HAP-1 (cell line): ENCODE measurements around the gene KDM6A.

Source experiments
- DNase-seq, 2 experiments: peaks; one replicate each; pipeline ENCODE4 v3.0.0-alpha.2; 2016 to 2020; ENCODE audit warnings: low spot score in 2 of 2
- H3K27me3 ChIP-seq: fragments of 250-450 bp; sonication (Bioruptor Pico); 2 replicates; pipeline ENCODE4 v1.5.1; 2020; ENCODE audit warnings: low read depth, mild to moderate bottlenecking, moderate library complexity
- H3K36me3 ChIP-seq: fragments of 250-450 bp; sonication (Bioruptor Pico); replicated peaks from 2 replicates; pipeline ENCODE4 v1.5.1; 2020; ENCODE audit warnings: mild to moderate bottlenecking
- H3K4me1 ChIP-seq: fragments of 250-450 bp; sonication (Bioruptor Pico); 2 replicates; pipeline ENCODE4 v1.5.1; 2020; ENCODE audit warnings: mild to moderate bottlenecking
- H3K4me3 ChIP-seq: fragments of 250-450 bp; sonication (Bioruptor Pico); 2 replicates; pipeline ENCODE4 v1.5.1; 2020; ENCODE audit warnings: mild to moderate bottlenecking, moderate library complexity
- H3K9me3 ChIP-seq: fragments of 250-450 bp; sonication (Bioruptor Pico); 2 replicates; pipeline ENCODE4 v1.5.1; 2020; ENCODE audit warnings: mild to moderate bottlenecking, moderate library complexity
- in situ Hi-C: fragments of 300-500 bp; cut with MboI; formaldehyde crosslinking; loops from 3 replicates; pipeline ENCODE4 v1.14.3; 2020; ENCODE audit warnings: low sequenced_read_pairs, inconsistent platforms, mixed read lengths

The KDM6A gene

GRCh38 chrX:45150821-45151220, 277.8 kb downstream of the KDM6A start:
- Histone ChIP-seq H3K27me3 (no peaks in the 10 kb centered on the region), H3K9me3 (no peaks in the 10 kb centered on the region), H3K4me1 (no peaks in the 10 kb centered on the region), H3K4me3 (no peak overlapping the region), H3K36me3 (no peaks in the 10 kb centered on the region)
- no peak for DNase-seq
- in situ Hi-C loops, result no loop called here

DNA sequence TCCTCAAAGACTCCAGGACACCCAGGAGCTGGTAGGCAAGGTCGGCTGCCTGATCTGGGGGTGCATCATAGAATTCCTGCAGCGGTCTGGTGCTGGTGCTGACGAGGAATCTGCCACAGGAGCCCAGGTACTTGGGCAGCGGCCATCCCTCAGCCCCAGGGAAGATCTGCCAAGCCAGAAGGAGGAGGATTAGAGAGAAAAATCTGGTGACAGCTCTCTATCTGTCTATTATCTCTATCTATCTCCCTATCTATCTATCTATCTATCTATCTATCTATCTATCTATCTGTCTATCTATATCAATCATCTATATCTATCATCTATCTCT, 281.0 kb downstream of the KDM6A start:
- Histone ChIP-seq H3K27me3 (no peaks in the 10 kb centered on the region), H3K9me3 (no peaks in the 10 kb centered on the region), H3K4me1 (no peaks in the 10 kb centered on the region), H3K4me3 (no peak overlapping the region), H3K36me3 (no peaks in the 10 kb centered on the region)
- in situ Hi-C loops, result no loop called here
- DNase-seq, result no peak

- Histone ChIP-seq H3K27me3 (no peaks in the 10 kb centered on the region), H3K4me1 (no peaks in the 10 kb centered on the region), H3K36me3 (no peaks in the 10 kb centered on the region), H3K9me3 (no peaks in the 10 kb centered on the region), H3K4me3 (no peak overlapping the region)
- DNase-seq, result no peak
- in situ Hi-C loops, result no loop called here
Observed at GRCh38 chrX:45154462-45154861, 281.5 kb downstream of the KDM6A start.

DNA sequence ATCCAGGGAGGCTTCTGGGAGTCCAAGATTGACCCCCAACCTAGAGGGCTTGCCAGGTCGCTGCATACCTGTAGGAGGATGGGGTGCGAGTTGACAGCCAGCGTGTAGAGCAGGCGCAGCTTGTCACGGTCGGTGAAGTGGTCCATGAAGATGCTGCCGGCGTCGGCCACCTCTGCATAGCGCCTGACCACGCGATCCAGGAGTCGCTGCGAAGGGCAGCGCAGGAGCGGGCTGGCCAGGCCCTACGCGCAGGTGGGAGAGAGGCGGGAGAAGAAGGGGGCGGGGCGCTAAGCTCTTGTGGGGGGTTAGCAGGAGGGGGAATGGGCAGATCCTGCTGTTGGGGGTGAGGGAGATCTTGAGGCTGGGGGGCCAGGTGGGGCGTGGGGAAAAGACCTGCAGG, 284.7 kb downstream of the KDM6A start:
- H3K27me3 ChIP-seq, result no peaks in the 10 kb centered on the region
- in situ Hi-C loops, result no loop called here
- no peak overlapping the region for H3K4me3 ChIP-seq
- no peaks in the 10 kb centered on the region for H3K9me3 ChIP-seq
- no peak for DNase-seq
- no peaks in the 10 kb centered on the region for H3K4me1 ChIP-seq
- H3K36me3 ChIP-seq, result no peaks in the 10 kb centered on the region
